ENCODE measurements around the gene HDAC4. TPM values are rescaled to one million over a fixed set of nuclear protein-coding genes. Genes with fewer than 3 reads are reported as not detected.

Gene HDAC4
- total RNA-seq, 1 experiment from 2014 or later = 32.0 TPM

- H3K27ac Mint-ChIP-seq = no peak overlapping the region
- no peak for DNase-seq
- WGBS (ENCODE audit: extremely low coverage, insufficient read length, low lambda C conversion rate) = no CpG with 5 or more reads among the region's 10 CpGs
These were observed 248.4 kb downstream of the HDAC4 start for GRCh38 chr2:239152239-239152915.

More at GRCh38 chr2:239152239-239152915, 248.4 kb downstream of the HDAC4 start:
- no peaks in the 10 kb centered on the region; a peak in 2 of 5 replicates for H3K9me3 Mint-ChIP-seq
- Histone ChIP-seq H3K27me3 (ENCODE audit: insufficient read depth, low read length) (no peaks in the 10 kb centered on the region), H2AFZ (ENCODE audit: low read length) (no peak overlapping the region), H3K27ac (ENCODE audit: insufficient read length, low read depth, low read length) (no peak overlapping the region), H4K8ac (replicated peaks; ENCODE audit: insufficient read length, low read depth, low read length) (no peak overlapping the region), H2BK120ac (ENCODE audit: low read depth, low read length, poor library complexity, severe bottlenecking) (no peak overlapping the region), H3K9ac (ENCODE audit: extremely low read depth, insufficient read length, low read length) (no peak overlapping the region), H3K4ac (ENCODE audit: low read depth, low read length) (no peak overlapping the region), H4K20me1 (ENCODE audit: control insufficient read depth, insufficient read depth, insufficient read length) (no peaks in the 10 kb centered on the region), H2BK12ac (ENCODE audit: insufficient read length, low read depth, low read length) (no peak overlapping the region), H3K56ac (ENCODE audit: insufficient read length, low read depth, low read length) (no peak overlapping the region), H3K23ac (ENCODE audit: insufficient read length, low read depth, low read length) (no peak overlapping the region), H4K91ac (ENCODE audit: insufficient read length, low read depth, low read length) (no peak overlapping the region), H2BK20ac (ENCODE audit: low read depth, low read length, poor library complexity, severe bottlenecking) (no peak overlapping the region), H3K14ac (ENCODE audit: insufficient read depth, low read length) (no peak overlapping the region), H3T11ph (ENCODE audit: low read length) (no peak overlapping the region), H3K79me1 (ENCODE audit: insufficient read depth, low read depth, low read length, poor library complexity, severe bottlenecking) (no peaks in the 10 kb centered on the region), H3K9me3 (ENCODE audit: control insufficient read depth, low read depth, low read length) (no peaks in the 10 kb centered on the region), H4K5ac (ENCODE audit: insufficient read length, low read depth, low read length) (no peak overlapping the region), H3K79me2 (ENCODE audit: insufficient read depth, low read length) (no peaks in the 10 kb centered on the region), H2BK15ac (ENCODE audit: low read depth, low read length) (no peak overlapping the region), H2AK5ac (ENCODE audit: insufficient read length, low read length) (no peak overlapping the region), H2BK5ac (ENCODE audit: insufficient read length, low read length) (no peak overlapping the region), H3K4me2 (ENCODE audit: insufficient read depth, insufficient read length, low read length) (no peak overlapping the region), H3K18ac (ENCODE audit: insufficient read length, low read depth, low read length) (no peak overlapping the region), H3K23me2 (ENCODE audit: insufficient read length, low read depth, low read length, poor library complexity, severe bottlenecking) (no peaks in the 10 kb centered on the region), H3K4me1 (ENCODE audit: insufficient read depth, low read length) (no peaks in the 10 kb centered on the region)
- no peak; the same call in 2 of the 3 replicates for TF ChIP-seq CTCF (conservative IDR thresholded peaks at IDR 0.05)
- no peaks in the 10 kb centered on the region for H3K4me1 Mint-ChIP-seq
- peaks cover 26 to 43% (median 42%) of the 10 kb centered on the region in 3 experiments; a peak in 6 of 7 replicates for H3K36me3 Mint-ChIP-seq (ENCODE audit: insufficient read depth in 1 of 3, low read depth in 3 of 3)
- no peak overlapping the region for H3K4me3 Mint-ChIP-seq
- no peaks in the 10 kb centered on the region for H3K27me3 Mint-ChIP-seq (ENCODE audit: low read depth)
